Lung (tissue), 12 donors: ENCODE results near the gene CELF6. TPM values are rescaled to one million over a fixed set of nuclear protein-coding genes. Genes with fewer than 3 reads are reported as not detected.

Experiments
- ATAC-seq: fragments of 200-7000 bp; cut with Tn5 transposase; one replicate; pipeline ENCODE4 v1.9.1; 2020; ENCODE audit warnings: moderate number of reproducible peaks; ENCODE audit not compliant: insufficient read depth, low FRiP score
- DNase-seq, 3 donors: peaks; one replicate each; pipeline ENCODE4 v3.0.0-alpha.2; 2013 to 2017
- H3K27ac ChIP-seq, 2 donors: one replicate each; pipeline ENCODE4 v1.5.1; 2013; ENCODE audit warnings: mild to moderate bottlenecking in 2 of 2, moderate library complexity in 2 of 2, control low read depth in 1 of 2, inconsistent platforms in 1 of 2, low read depth in 1 of 2, low read length in 1 of 2
- H3K27me3 ChIP-seq, 3 donors: one replicate each; pipeline ENCODE4 v1.5.1; 2013; ENCODE audit warnings: low read length in 2 of 3; ENCODE audit not compliant: control insufficient read depth in 3 of 3, insufficient read depth in 3 of 3
- H3K36me3 ChIP-seq, 4 donors: one replicate each; pipeline ENCODE4 v1.5.1; 2013; ENCODE audit warnings: low read length in 4 of 4, mild to moderate bottlenecking in 1 of 4, moderate library complexity in 1 of 4; ENCODE audit not compliant: control insufficient read depth in 4 of 4, insufficient read depth in 4 of 4
- H3K4me1 ChIP-seq, 5 donors: one replicate each; pipeline ENCODE4 v1.5.1; 2013; ENCODE audit warnings: low read length in 5 of 5, mild to moderate bottlenecking in 2 of 5, moderate library complexity in 1 of 5; ENCODE audit not compliant: control insufficient read depth in 5 of 5, insufficient read depth in 5 of 5
- H3K4me3 ChIP-seq: one replicate; pipeline ENCODE4 v1.5.1; 2013; ENCODE audit warnings: mild to moderate bottlenecking, control low read depth, moderate library complexity
- H3K9ac ChIP-seq, 2 donors: one replicate each; pipeline ENCODE4 v1.5.1; 2013; ENCODE audit warnings: low read length in 2 of 2, control low read depth in 1 of 2; ENCODE audit not compliant: insufficient read depth in 1 of 2
- H3K9me3 ChIP-seq, 4 donors: one replicate each; pipeline ENCODE4 v1.5.1; 2013; ENCODE audit warnings: low read length in 3 of 4, mild to moderate bottlenecking in 1 of 4, moderate library complexity in 1 of 4; ENCODE audit not compliant: control insufficient read depth in 4 of 4, insufficient read depth in 3 of 4
- CTCF ChIP-seq: IDR thresholded peaks from 2 replicates; pipeline ENCODE4 v1.5.1; 2012; ENCODE audit warnings: mild to moderate bottlenecking; ENCODE audit errors: control extremely low read depth, extremely low read depth
- WGBS, 2 donors: extraction: QIAGEN DNeasy Blood & Tissue Kit; methylation state at CpG; one replicate each; pipeline ENCODE4 v1.1.7; 2013; 5-methylcytosine and 5-hydroxymethylcytosine counted together
- polyA plus RNA-seq, 2 donors: library from polyadenylated mRNA; stranded (reverse); fragments of 200-250 nt; gene quantifications; one replicate each; pipeline ENCODE4 v1.2.1, GENCODE V29; 2013
- total RNA-seq, 2 donors: library from RNA; depleted of rRNA in 1 of 2; stranded (reverse); fragments of >200 nt in 1 of 2; gene quantifications; one replicate each; pipeline ENCODE4 v1.2.1, GENCODE V29; 2014 to 2021
- donor health status: control.
- donor health status: control.
- donor health status: Bipolar disorder and iron deficiency.
- donor health status: healthy.
- donor health status: DM: yes; HTN: yes; CAD: no.

Gene CELF6
- total and polyA plus RNA-seq, 4 donors, result 2.1 to 6.4 (median 3.4) TPM

- ATAC-seq, result no peak
- Histone ChIP-seq H3K36me3 (peaks cover 26 to 52% (median 33%) of the 10 kb centered on the region in 4 donors), H3K9ac (no peak overlapping the region), H3K27ac (no peak overlapping the region), H3K9me3 (no peaks in the 10 kb centered on the region), H3K27me3 (no peaks in the 10 kb centered on the region), H3K4me1 (peaks cover 0 to 2% (median 0%) of the 10 kb centered on the region in 5 donors), H3K4me3 (no peak overlapping the region)
- TF ChIP-seq CTCF, result no peak
- 58 to 72% methylated on average over 3 of the region's 3 CpGs for WGBS, 2 donors
- DNase-seq, result no peak
These were observed 70.7 kb downstream of the CELF6 start for GRCh38 chr15:72249142-72249810.

DNA sequence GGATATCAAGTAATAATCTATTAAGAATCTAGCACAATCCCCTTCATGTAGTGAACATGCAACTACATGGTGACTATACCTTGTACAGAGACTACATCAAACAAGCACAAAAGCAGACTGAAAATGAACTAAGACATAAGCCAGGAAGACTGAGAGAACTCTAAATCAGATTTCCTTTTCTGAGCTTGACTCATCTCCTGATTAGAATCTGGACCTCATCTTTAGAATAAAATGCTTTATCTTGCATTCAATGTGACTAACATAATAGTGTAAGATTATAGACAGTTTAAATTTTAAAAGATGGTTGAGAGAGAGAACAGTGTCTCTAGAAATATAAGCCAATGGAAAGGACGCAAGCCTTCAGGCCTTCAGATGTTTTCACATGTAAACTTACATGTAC, 71.4 kb downstream of the CELF6 start:
- Histone ChIP-seq H3K9me3 (no peaks in the 10 kb centered on the region), H3K4me1 (peaks cover 0 to 2% (median 0%) of the 10 kb centered on the region in 5 donors), H3K36me3 (peaks cover 30 to 54% (median 33%) of the 10 kb centered on the region in 4 donors), H3K4me3 (no peak overlapping the region), H3K27ac (no peak overlapping the region), H3K9ac (no peak overlapping the region), H3K27me3 (no peaks in the 10 kb centered on the region)
- ATAC-seq, result no peak
- no peak for DNase-seq
- WGBS, 2 donors, result 96 to 100% methylated on average over 1 of the region's 1 CpG
- no peak for TF ChIP-seq CTCF

DNA sequence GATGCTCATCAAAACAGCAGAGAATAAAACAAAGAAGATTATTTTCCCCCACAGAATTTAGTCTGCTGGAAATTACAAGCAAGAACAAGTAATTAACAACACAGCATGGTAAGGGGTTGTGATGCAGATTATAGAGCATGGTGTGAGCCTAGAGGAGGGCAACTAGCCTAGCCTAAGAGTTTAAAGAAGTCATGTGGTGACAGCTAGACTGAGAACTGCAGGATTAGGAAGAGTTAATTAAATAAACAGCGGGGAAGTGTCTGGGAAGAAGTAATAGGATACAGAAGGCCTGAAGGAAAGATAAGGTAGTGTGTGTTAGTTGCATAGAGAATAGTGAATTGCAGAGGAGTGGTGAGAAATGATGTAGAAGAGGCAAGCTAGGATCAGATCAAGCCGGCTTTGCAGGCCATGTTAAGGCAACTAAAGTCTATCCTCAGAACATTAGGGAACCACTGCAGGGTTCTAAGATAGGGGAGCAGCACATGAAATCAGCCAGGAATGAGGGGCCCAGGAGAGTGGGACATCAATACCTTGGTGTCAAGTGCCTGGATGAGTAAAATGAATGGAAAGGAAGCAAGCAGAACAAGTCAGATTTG, 77.1 kb downstream of the CELF6 start:
- no peak overlapping the region for H3K4me3 ChIP-seq
- no peaks in the 10 kb centered on the region for H3K4me1 ChIP-seq
- TF ChIP-seq CTCF, result no peak
- H3K27me3 ChIP-seq, result no peaks in the 10 kb centered on the region
- H3K9ac ChIP-seq, result no peak overlapping the region
- no peak overlapping the region for H3K27ac ChIP-seq
- peaks cover 11 to 46% (median 27%) of the 10 kb centered on the region in 4 donors for H3K36me3 ChIP-seq
- WGBS, 2 donors, result 65 to 66% methylated on average over 2 of the region's 2 CpGs
- DNase-seq, result no peak
- no peaks in the 10 kb centered on the region for H3K9me3 ChIP-seq
- ATAC-seq, result no peak

DNA sequence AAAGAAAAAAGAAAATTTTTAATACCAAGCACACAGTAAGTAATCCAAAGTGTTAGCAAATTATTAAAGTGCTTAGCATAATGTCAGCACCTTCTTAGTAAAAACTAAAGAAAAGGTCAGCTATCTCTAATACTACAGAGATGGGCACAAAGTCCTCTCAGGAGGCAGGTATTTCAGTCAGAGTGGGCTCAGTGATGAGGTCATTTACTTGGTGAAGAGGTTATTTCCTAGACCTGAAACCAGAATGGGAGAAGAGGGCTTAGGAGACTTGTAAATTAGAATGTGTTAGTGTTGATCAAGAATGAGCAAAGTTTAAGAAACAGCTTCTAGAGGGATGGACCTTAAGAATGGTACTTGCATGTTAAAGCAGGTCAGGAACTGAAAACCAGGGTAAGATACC, 80.3 kb downstream of the CELF6 start:
- Histone ChIP-seq H3K27ac (no peak overlapping the region), H3K9ac (no peak overlapping the region), H3K27me3 (no peaks in the 10 kb centered on the region), H3K4me1 (no peaks in the 10 kb centered on the region), H3K36me3 (peaks cover 11 to 37% (median 27%) of the 10 kb centered on the region in 4 donors), H3K4me3 (no peak overlapping the region), H3K9me3 (no peaks in the 10 kb centered on the region)
- ATAC-seq, result no peak
- DNase-seq, result no peak
- no peak for TF ChIP-seq CTCF
